Skeletal muscle satellite cell (primary cell): ENCODE data around the gene SYT1.

Experiments used
- H3K27me3 ChIP-seq: 2 replicates; pipeline ENCODE4 v1.7.0; 2013; ENCODE audit warnings: low read length; ENCODE audit not compliant: control insufficient read depth, insufficient read depth
- H3K36me3 ChIP-seq: 2 replicates; pipeline ENCODE4 v1.7.0; 2013; ENCODE audit warnings: mild to moderate bottlenecking, control low read depth, low read length; ENCODE audit not compliant: insufficient read depth
- H3K4me1 ChIP-seq: 2 replicates; pipeline ENCODE4 v1.7.0; 2013; ENCODE audit warnings: low read length; ENCODE audit not compliant: control insufficient read depth, insufficient read depth
- H3K4me2 ChIP-seq: 2 replicates; pipeline ENCODE4 v1.7.0; 2013; ENCODE audit warnings: mild to moderate bottlenecking, low read length
- H3K4me3 ChIP-seq: 2 replicates; pipeline ENCODE4 v1.7.0; 2013; ENCODE audit warnings: low read length
- H3K9ac ChIP-seq: 2 replicates; pipeline ENCODE4 v1.7.0; 2013; ENCODE audit warnings: mild to moderate bottlenecking, low read depth, low read length, moderate library complexity
- H3K9me3 ChIP-seq: replicated peaks from 2 replicates; pipeline ENCODE4 v1.7.0; 2013; ENCODE audit warnings: mild to moderate bottlenecking, control low read depth, low read length

Gene SYT1

GRCh38 chr12:78866518-78866917, 1.9 kb downstream of the SYT1 start:
- H3K4me1 ChIP-seq: peaks cover 5% of the 10 kb centered on the region
- no peak overlapping the region for H3K9ac ChIP-seq
- no peaks in the 10 kb centered on the region for H3K36me3 ChIP-seq
- no peaks in the 10 kb centered on the region for H3K9me3 ChIP-seq
- no peak overlapping the region for H3K4me3 ChIP-seq
- H3K27me3 ChIP-seq: no peaks in the 10 kb centered on the region
- H3K4me2 ChIP-seq: peak overlapping the region; percentile 85

GRCh38 chr12:78870539-78870938, 6.0 kb downstream of the SYT1 start:
- Histone ChIP-seq H3K9me3 (no peaks in the 10 kb centered on the region), H3K4me2 (no peak overlapping the region), H3K36me3 (no peaks in the 10 kb centered on the region)

GRCh38 chr12:78871566-78871965, 7.0 kb downstream of the SYT1 start:
- Histone ChIP-seq H3K27me3 (no peaks in the 10 kb centered on the region), H3K4me1 (no peaks in the 10 kb centered on the region), H3K9me3 (no peaks in the 10 kb centered on the region), H3K9ac (no peak overlapping the region), H3K4me3 (no peak overlapping the region), H3K4me2 (no peak overlapping the region), H3K36me3 (no peaks in the 10 kb centered on the region)

More at GRCh38 chr12:78870539-78870938, 6.0 kb downstream of the SYT1 start:
- H3K4me3 ChIP-seq: no peak overlapping the region
- no peak overlapping the region for H3K9ac ChIP-seq
- no peaks in the 10 kb centered on the region for H3K4me1 ChIP-seq
- no peaks in the 10 kb centered on the region for H3K27me3 ChIP-seq

- peaks cover 22% of the 10 kb centered on the region for H3K4me1 ChIP-seq
- no peaks in the 10 kb centered on the region for H3K9me3 ChIP-seq
- no peak overlapping the region for H3K9ac ChIP-seq
- no peak overlapping the region for H3K4me3 ChIP-seq
- no peak overlapping the region for H3K4me2 ChIP-seq
- no peaks in the 10 kb centered on the region for H3K36me3 ChIP-seq
- no peaks in the 10 kb centered on the region for H3K27me3 ChIP-seq
Observed at GRCh38 chr12:78878459-78878858, 13.9 kb downstream of the SYT1 start.

- Histone ChIP-seq H3K36me3 (no peaks in the 10 kb centered on the region), H3K4me3 (no peak overlapping the region), H3K4me1 (peaks cover 22% of the 10 kb centered on the region), H3K9ac (no peak overlapping the region), H3K27me3 (no peaks in the 10 kb centered on the region), H3K4me2 (no peak overlapping the region), H3K9me3 (no peaks in the 10 kb centered on the region)
Observed at GRCh38 chr12:78878866-78879265, 14.3 kb downstream of the SYT1 start.

GRCh38 chr12:78880078-78880477, 15.5 kb downstream of the SYT1 start:
- no peaks in the 10 kb centered on the region for H3K36me3 ChIP-seq
- H3K27me3 ChIP-seq: no peaks in the 10 kb centered on the region
- no peak overlapping the region for H3K4me3 ChIP-seq
- no peak overlapping the region for H3K9ac ChIP-seq
- H3K4me1 ChIP-seq: peaks cover 22% of the 10 kb centered on the region
- H3K9me3 ChIP-seq: no peaks in the 10 kb centered on the region
- no peak overlapping the region for H3K4me2 ChIP-seq

GRCh38 chr12:78881685-78882084, 17.1 kb downstream of the SYT1 start:
- Histone ChIP-seq H3K9me3 (no peaks in the 10 kb centered on the region), H3K4me1 (peaks cover 28% of the 10 kb centered on the region)

GRCh38 chr12:78885466-78885865, 20.9 kb downstream of the SYT1 start:
- H3K36me3 ChIP-seq: no peaks in the 10 kb centered on the region
- peaks cover 32% of the 10 kb centered on the region for H3K4me1 ChIP-seq
- no peak overlapping the region for H3K4me3 ChIP-seq
- H3K27me3 ChIP-seq: no peaks in the 10 kb centered on the region
- H3K9ac ChIP-seq: no peak overlapping the region
- no peaks in the 10 kb centered on the region for H3K9me3 ChIP-seq
- no peak overlapping the region for H3K4me2 ChIP-seq

More at GRCh38 chr12:78881685-78882084, 17.1 kb downstream of the SYT1 start:
- Histone ChIP-seq H3K4me2 (no peak overlapping the region), H3K36me3 (no peaks in the 10 kb centered on the region), H3K9ac (no peak overlapping the region), H3K4me3 (no peak overlapping the region), H3K27me3 (no peaks in the 10 kb centered on the region)

- peaks cover 19% of the 10 kb centered on the region for H3K4me1 ChIP-seq
- no peaks in the 10 kb centered on the region for H3K9me3 ChIP-seq
- no peaks in the 10 kb centered on the region for H3K27me3 ChIP-seq
- peak overlapping the region; percentile 58 for H3K4me2 ChIP-seq
- no peaks in the 10 kb centered on the region for H3K36me3 ChIP-seq
- H3K4me3 ChIP-seq: no peak overlapping the region
- H3K9ac ChIP-seq: peak overlapping the region; percentile 15
Observed at GRCh38 chr12:78886719-78887407, 22.3 kb downstream of the SYT1 start.

GRCh38 chr12:78887444-78887843, 22.9 kb downstream of the SYT1 start:
- Histone ChIP-seq H3K36me3 (no peaks in the 10 kb centered on the region), H3K4me3 (no peak overlapping the region), H3K9ac (no peak overlapping the region)

GRCh38 chr12:78888568-78888967, 24.0 kb downstream of the SYT1 start:
- Histone ChIP-seq H3K4me3 (no peak overlapping the region), H3K9ac (no peak overlapping the region), H3K4me2 (no peak overlapping the region), H3K4me1 (peaks cover 16% of the 10 kb centered on the region), H3K9me3 (no peaks in the 10 kb centered on the region), H3K36me3 (no peaks in the 10 kb centered on the region), H3K27me3 (no peaks in the 10 kb centered on the region)

More at GRCh38 chr12:78887444-78887843, 22.9 kb downstream of the SYT1 start:
- peak overlapping the region; percentile 58 for H3K4me2 ChIP-seq
- no peaks in the 10 kb centered on the region for H3K27me3 ChIP-seq
- no peaks in the 10 kb centered on the region for H3K9me3 ChIP-seq
- H3K4me1 ChIP-seq: peaks cover 16% of the 10 kb centered on the region

- Histone ChIP-seq H3K4me3 (no peak overlapping the region), H3K4me1 (peaks cover 9% of the 10 kb centered on the region), H3K9me3 (no peaks in the 10 kb centered on the region), H3K27me3 (no peaks in the 10 kb centered on the region), H3K9ac (no peak overlapping the region), H3K4me2 (no peak overlapping the region), H3K36me3 (no peaks in the 10 kb centered on the region)
Observed at GRCh38 chr12:78891646-78892353, 27.2 kb downstream of the SYT1 start.
